ENCODE data around the gene PGA4. TPM values are rescaled to one million over a fixed set of nuclear protein-coding genes. Genes with fewer than 3 reads are reported as not detected.
"Not testable (repeated sequence)": the region's sequence is repeated elsewhere in the genome, so short reads cannot be mapped to it uniquely, and the experiment has no call there.

PGA4 gene
- total RNA-seq, 5 donors from 2014 or later (not counting 1 experiment from before 2014, with no cell fraction given): not detected

- no peak overlapping the region for H3K27ac ChIP-seq (ENCODE audit: low read length)
- Mint-ChIP-seq H3K4me1 (no peaks in the 10 kb centered on the region), H3K36me3 (no peaks in the 10 kb centered on the region), H3K27me3 (peaks cover 10 to 23% of the 10 kb centered on the region in 2 donors), H3K4me3 (no peak overlapping the region), H3K27ac (no peak overlapping the region), H3K9me3 (no peaks in the 10 kb centered on the region)
- peaks cover 0 to 21% of the 10 kb centered on the region in 2 experiments for H3K27me3 ChIP-seq (replicated peaks in 1 of 2; ENCODE audit: control insufficient read depth in 2 of 2, extremely low read depth in 1 of 2, insufficient read depth in 2 of 2, low read length in 1 of 2)
- 63% methylated on average over 1 of the region's 4 CpGs for WGBS (ENCODE audit: insufficient coverage)
- no peaks in the 10 kb centered on the region for H3K36me3 ChIP-seq (ENCODE audit: control insufficient read depth in 2 of 2, extremely low read depth in 1 of 2, insufficient read depth in 1 of 2, low read length in 1 of 2)
- POLR2A ChIA-PET: no interaction called here
- H3K4me3 ChIP-seq (ENCODE audit: control insufficient read depth in 1 of 2, extremely low read depth in 1 of 2, low read length in 1 of 2): no peak overlapping the region
- H3K9me3 ChIP-seq: no peaks in the 10 kb centered on the region
- DNase-seq (no peak), ATAC-seq (replicated peaks in 1 of 4) (no peak)
- no peaks in the 10 kb centered on the region for H3K4me1 ChIP-seq (ENCODE audit: control insufficient read depth in 1 of 2, extremely low read depth in 1 of 2, insufficient read depth in 2 of 2, low read length in 2 of 2)
- CTCF ChIA-PET: no interaction called here
Observed at GRCh38 chr11:61198948-61199523, 23.1 kb upstream of the PGA4 start.

GRCh38 chr11:61201476-61201875 lies 20.7 kb upstream of the PGA4 start:
- ATAC-seq (replicated peaks in 1 of 4) (no peak), DNase-seq (no peak)
- H3K27ac Mint-ChIP-seq: no peak overlapping the region
- Histone ChIP-seq H3K4me1 (ENCODE audit: control insufficient read depth in 1 of 2, extremely low read depth in 1 of 2, insufficient read depth in 2 of 2, low read length in 2 of 2) (no peaks in the 10 kb centered on the region), H3K36me3 (ENCODE audit: control insufficient read depth in 2 of 2, extremely low read depth in 1 of 2, insufficient read depth in 1 of 2, low read length in 1 of 2) (no peaks in the 10 kb centered on the region), H3K4me3 (ENCODE audit: control insufficient read depth in 1 of 2, extremely low read depth in 1 of 2, low read length in 1 of 2) (no peak overlapping the region), H3K27me3 (replicated peaks in 1 of 2; ENCODE audit: control insufficient read depth in 2 of 2, extremely low read depth in 1 of 2, insufficient read depth in 2 of 2, low read length in 1 of 2) (peaks cover 0 to 8% of the 10 kb centered on the region in 2 experiments), H3K27ac (ENCODE audit: low read length) (no peak overlapping the region), H3K9me3 (no peaks in the 10 kb centered on the region)
- no peak overlapping the region for H3K4me3 Mint-ChIP-seq
- H3K9me3 Mint-ChIP-seq: no peaks in the 10 kb centered on the region
- WGBS (ENCODE audit: insufficient coverage): 91% methylated on average over 14 of the region's 14 CpGs
- H3K4me1 Mint-ChIP-seq: no peaks in the 10 kb centered on the region
- H3K36me3 Mint-ChIP-seq: no peaks in the 10 kb centered on the region
- ChIA-PET POLR2A (no interaction called here), CTCF (no interaction called here)
- H3K27me3 Mint-ChIP-seq: peaks cover 13 to 23% of the 10 kb centered on the region in 2 donors

- DNase-seq; H3K4me1 Mint-ChIP-seq; H3K27ac ChIP-seq (ENCODE audit: low read length); H3K36me3 ChIP-seq (ENCODE audit: control insufficient read depth in 2 of 2, extremely low read depth in 1 of 2, insufficient read depth in 1 of 2, low read length in 1 of 2); H3K9me3 ChIP-seq; H3K4me3 ChIP-seq (ENCODE audit: control insufficient read depth in 1 of 2, extremely low read depth in 1 of 2, low read length in 1 of 2); H3K36me3 Mint-ChIP-seq; H3K27ac Mint-ChIP-seq; H3K9me3 Mint-ChIP-seq; H3K4me3 Mint-ChIP-seq; H3K27me3 ChIP-seq (replicated peaks in 1 of 2; ENCODE audit: control insufficient read depth in 2 of 2, extremely low read depth in 1 of 2, insufficient read depth in 2 of 2, low read length in 1 of 2); POLR2A ChIA-PET; CTCF ChIA-PET; H3K4me1 ChIP-seq (ENCODE audit: control insufficient read depth in 1 of 2, extremely low read depth in 1 of 2, insufficient read depth in 2 of 2, low read length in 2 of 2); ATAC-seq (replicated peaks in 1 of 4): not testable (repeated sequence)
- peaks cover 13 to 23% of the 10 kb centered on the region in 2 donors for H3K27me3 Mint-ChIP-seq
- 62% methylated on average over 4 of the region's 18 CpGs for WGBS (ENCODE audit: insufficient coverage)
Observed at GRCh38 chr11:61202950-61203746, 19.0 kb upstream of the PGA4 start, which contains the start of gene PGA3. Gene PGA3, plus strand, starts transcription at chr11:61203515. Its CDS starts 50 bp downstream, at chr11:61203565.

- CTCF ChIA-PET; H3K27ac ChIP-seq (ENCODE audit: low read length); H3K4me1 Mint-ChIP-seq; H3K36me3 Mint-ChIP-seq; H3K9me3 ChIP-seq; POLR2A ChIA-PET; H3K36me3 ChIP-seq (ENCODE audit: control insufficient read depth in 2 of 2, extremely low read depth in 1 of 2, insufficient read depth in 1 of 2, low read length in 1 of 2); ATAC-seq (replicated peaks in 1 of 4); H3K9me3 Mint-ChIP-seq; DNase-seq; H3K4me3 ChIP-seq (ENCODE audit: control insufficient read depth in 1 of 2, extremely low read depth in 1 of 2, low read length in 1 of 2); H3K4me1 ChIP-seq (ENCODE audit: control insufficient read depth in 1 of 2, extremely low read depth in 1 of 2, insufficient read depth in 2 of 2, low read length in 2 of 2); H3K4me3 Mint-ChIP-seq; H3K27me3 ChIP-seq (replicated peaks in 1 of 2; ENCODE audit: control insufficient read depth in 2 of 2, extremely low read depth in 1 of 2, insufficient read depth in 2 of 2, low read length in 1 of 2); H3K27ac Mint-ChIP-seq: not testable (repeated sequence)
- no CpG with 5 or more reads among the region's 5 CpGs for WGBS (ENCODE audit: insufficient coverage)
- H3K27me3 Mint-ChIP-seq: peaks cover 13 to 23% of the 10 kb centered on the region in 2 donors
Observed at GRCh38 chr11:61203873-61204272, 18.3 kb upstream of the PGA4 start.

GRCh38 chr11:61204502-61205059 lies 17.6 kb upstream of the PGA4 start:
- H3K9me3 ChIP-seq; H3K4me3 Mint-ChIP-seq; H3K36me3 Mint-ChIP-seq; ATAC-seq (replicated peaks in 1 of 4); H3K27ac ChIP-seq (ENCODE audit: low read length); H3K27me3 ChIP-seq (replicated peaks in 1 of 2; ENCODE audit: control insufficient read depth in 2 of 2, extremely low read depth in 1 of 2, insufficient read depth in 2 of 2, low read length in 1 of 2); POLR2A ChIA-PET; H3K9me3 Mint-ChIP-seq; H3K4me1 ChIP-seq (ENCODE audit: control insufficient read depth in 1 of 2, extremely low read depth in 1 of 2, insufficient read depth in 2 of 2, low read length in 2 of 2); H3K27ac Mint-ChIP-seq; H3K36me3 ChIP-seq (ENCODE audit: control insufficient read depth in 2 of 2, extremely low read depth in 1 of 2, insufficient read depth in 1 of 2, low read length in 1 of 2); CTCF ChIA-PET; H3K4me3 ChIP-seq (ENCODE audit: control insufficient read depth in 1 of 2, extremely low read depth in 1 of 2, low read length in 1 of 2); H3K4me1 Mint-ChIP-seq; DNase-seq: not testable (repeated sequence)
- H3K27me3 Mint-ChIP-seq: peaks cover 13 to 23% of the 10 kb centered on the region in 2 donors
- 95% methylated on average over 7 of the region's 14 CpGs for WGBS (ENCODE audit: insufficient coverage)

GRCh38 chr11:61207636-61208310 lies 14.4 kb upstream of the PGA4 start:
- no CpG with 5 or more reads among the region's 9 CpGs for WGBS (ENCODE audit: insufficient coverage)
- H3K27me3 ChIP-seq (replicated peaks in 1 of 2; ENCODE audit: control insufficient read depth in 2 of 2, extremely low read depth in 1 of 2, insufficient read depth in 2 of 2, low read length in 1 of 2); H3K36me3 Mint-ChIP-seq; ATAC-seq (replicated peaks in 1 of 4); H3K4me1 Mint-ChIP-seq; H3K4me3 ChIP-seq (ENCODE audit: control insufficient read depth in 1 of 2, extremely low read depth in 1 of 2, low read length in 1 of 2); H3K4me1 ChIP-seq (ENCODE audit: control insufficient read depth in 1 of 2, extremely low read depth in 1 of 2, insufficient read depth in 2 of 2, low read length in 2 of 2); H3K9me3 ChIP-seq; DNase-seq; H3K9me3 Mint-ChIP-seq; H3K4me3 Mint-ChIP-seq; H3K36me3 ChIP-seq (ENCODE audit: control insufficient read depth in 2 of 2, extremely low read depth in 1 of 2, insufficient read depth in 1 of 2, low read length in 1 of 2); H3K27ac Mint-ChIP-seq; H3K27ac ChIP-seq (ENCODE audit: low read length); CTCF ChIA-PET; POLR2A ChIA-PET: not testable (repeated sequence)
- peaks cover 4 to 13% of the 10 kb centered on the region in 2 donors for H3K27me3 Mint-ChIP-seq

Data from T-cell (primary cell).